GM18858 (cell line): ENCODE data around the gene AUTS2.

Experiments
- ATAC-seq: cut with Tn5 transposase; IDR thresholded peaks from one replicate; pipeline ENCODE4 v1.9.1; 2021; ENCODE audit not compliant: unreplicated experiment

AUTS2 gene

GRCh38 chr7:70214071-70214470 lies 615.8 kb downstream of the AUTS2 start:
- no peak for ATAC-seq

GRCh38 chr7:70215491-70215890 lies 617.2 kb downstream of the AUTS2 start:
- ATAC-seq = no peak

- no peak for ATAC-seq
Observed at GRCh38 chr7:70217571-70217970, 619.3 kb downstream of the AUTS2 start.

GRCh38 chr7:70218006-70218405 lies 619.7 kb downstream of the AUTS2 start:
- ATAC-seq = no peak

- ATAC-seq = no peak
Observed at GRCh38 chr7:70219061-70219460, 620.8 kb downstream of the AUTS2 start.

GRCh38 chr7:70229242-70229641 lies 631.0 kb downstream of the AUTS2 start:
- no peak for ATAC-seq

GRCh38 chr7:70230761-70231160 lies 632.5 kb downstream of the AUTS2 start:
- no peak for ATAC-seq

- ATAC-seq = no peak
Observed at GRCh38 chr7:70233776-70234175, 635.5 kb downstream of the AUTS2 start.

- ATAC-seq = no peak
Observed at GRCh38 chr7:70237256-70237655, 639.0 kb downstream of the AUTS2 start.

- ATAC-seq = peak; percentile 99
Observed at GRCh38 chr7:70237831-70238575, 639.7 kb downstream of the AUTS2 start.

GRCh38 chr7:70239918-70240317 lies 641.6 kb downstream of the AUTS2 start:
- ATAC-seq = no peak

GRCh38 chr7:70240873-70241272 lies 642.6 kb downstream of the AUTS2 start:
- ATAC-seq = no peak

- no peak for ATAC-seq
Observed at GRCh38 chr7:70241536-70242175, 643.4 kb downstream of the AUTS2 start.

- no peak for ATAC-seq
Observed at GRCh38 chr7:70242826-70243225, 644.6 kb downstream of the AUTS2 start.

- no peak for ATAC-seq
Observed at GRCh38 chr7:70243443-70243842, 645.2 kb downstream of the AUTS2 start.

- ATAC-seq = no peak
Observed at GRCh38 chr7:70257921-70258320, 659.6 kb downstream of the AUTS2 start.

GRCh38 chr7:70259502-70259901 lies 661.2 kb downstream of the AUTS2 start:
- ATAC-seq = no peak

- ATAC-seq = no peak
Observed at GRCh38 chr7:70263471-70264255, 665.4 kb downstream of the AUTS2 start.

GRCh38 chr7:70266186-70266585 lies 667.9 kb downstream of the AUTS2 start:
- ATAC-seq = no peak

GRCh38 chr7:70267381-70268120 lies 669.3 kb downstream of the AUTS2 start:
- ATAC-seq = no peak

GRCh38 chr7:70268179-70268578 lies 669.9 kb downstream of the AUTS2 start:
- no peak for ATAC-seq
